Measurements from ENCODE around the gene FAM47E.
A peak's percentile ranks its signal among the peaks of the same experiment; 100 is the strongest.

Gene FAM47E

GRCh38 chr4:76209881-76210280, 41.6 kb upstream of the FAM47E start:
- TF ChIP-seq TEAD4 (IDR thresholded peaks at IDR 0.05) = no peak
- no peak for TF ChIP-seq RAD21 (IDR thresholded peaks at IDR 0.05; ENCODE audit: low read depth)
- no peak for TF ChIP-seq CEBPB (IDR thresholded peaks at IDR 0.05)

- TF ChIP-seq USF1 (IDR thresholded peaks at IDR 0.05) = no peak
- TF ChIP-seq REST (IDR thresholded peaks at IDR 0.05; ENCODE audit: low read depth) = no peak
These were observed 41.1 kb upstream of the FAM47E start for GRCh38 chr4:76210452-76210851.

- TF ChIP-seq EP300 (IDR thresholded peaks at IDR 0.05; ENCODE audit: borderline replicate concordance) (no peak), TCF12 (IDR thresholded peaks at IDR 0.05; ENCODE audit: low read depth) (no peak), CEBPB (IDR thresholded peaks at IDR 0.05) (no peak), USF1 (IDR thresholded peaks at IDR 0.05) (no peak), RAD21 (IDR thresholded peaks at IDR 0.05; ENCODE audit: low read depth) (no peak), YY1 (IDR thresholded peaks at IDR 0.05; ENCODE audit: low read depth) (no peak), EGR1 (IDR thresholded peaks at IDR 0.05) (no peak), FOXM1 (IDR thresholded peaks at IDR 0.05; ENCODE audit: borderline replicate concordance, low read depth) (no peak), REST (IDR thresholded peaks at IDR 0.05; ENCODE audit: low read depth) (no peak), MAX (IDR thresholded peaks at IDR 0.05) (no peak), CREB1 (IDR thresholded peaks at IDR 0.05; ENCODE audit: low read depth) (no peak), TAF1 (IDR thresholded peaks at IDR 0.05; ENCODE audit: low read depth) (no peak), ZBTB7A (IDR thresholded peaks at IDR 0.05; ENCODE audit: low read depth) (no peak), TEAD4 (IDR thresholded peaks at IDR 0.05) (no peak), NFIC (IDR thresholded peaks at IDR 0.05) (no peak)
These were observed 39.5 kb upstream of the FAM47E start for GRCh38 chr4:76211769-76212708.

GRCh38 chr4:76212851-76213414, 38.6 kb upstream of the FAM47E start:
- TF ChIP-seq MAX (IDR thresholded peaks at IDR 0.05) (no peak), YY1 (IDR thresholded peaks at IDR 0.05; ENCODE audit: low read depth) (no peak), EP300 (IDR thresholded peaks at IDR 0.05; ENCODE audit: borderline replicate concordance) (no peak), CREB1 (IDR thresholded peaks at IDR 0.05; ENCODE audit: low read depth) (no peak), RAD21 (IDR thresholded peaks at IDR 0.05; ENCODE audit: low read depth) (no peak), CEBPB (IDR thresholded peaks at IDR 0.05) (no peak), FOXM1 (IDR thresholded peaks at IDR 0.05; ENCODE audit: borderline replicate concordance, low read depth) (no peak), EGR1 (IDR thresholded peaks at IDR 0.05) (no peak)

GRCh38 chr4:76213415-76214176, 37.9 kb upstream of the FAM47E start, which contains the start of gene SCARB2:
Gene SCARB2, minus strand, starts transcription at chr4:76213824. Its CDS starts 281 bp downstream, at chr4:76213543.
- TF ChIP-seq TCF12 (IDR thresholded peaks at IDR 0.05; ENCODE audit: low read depth) (no peak), NFIC (IDR thresholded peaks at IDR 0.05) (no peak), MAX (IDR thresholded peaks at IDR 0.05) (peak; percentile 75), EGR1 (IDR thresholded peaks at IDR 0.05) (peak; percentile 69), ZBTB7A (IDR thresholded peaks at IDR 0.05; ENCODE audit: low read depth) (no peak; the same call in 1 of the 2 replicates), TAF1 (IDR thresholded peaks at IDR 0.05; ENCODE audit: low read depth) (peak; percentile 33), RAD21 (IDR thresholded peaks at IDR 0.05; ENCODE audit: low read depth) (no peak), USF1 (IDR thresholded peaks at IDR 0.05) (peak; percentile 91)
